ENCODE results near the gene CDH23. TPM values are rescaled to one million over a fixed set of nuclear protein-coding genes. Genes with fewer than 3 reads are reported as not detected.
A peak's percentile ranks its signal among the peaks of the same experiment; 100 is the strongest.

CDH23 gene
- total RNA-seq, 1 experiment from 2014 or later, result 0.02 TPM

GRCh38 chr10:71648933-71649320, 252.2 kb downstream of the CDH23 start:
- ChIA-PET POLR2A (interaction anchor here (0.6 kb wide), 1 partner anchor 55 kb away, joined by 4 read pairs; no protein-coding TSS in a partner anchor), CTCF (interaction anchor here (1.1 kb wide), 1 partner anchor 247 kb away, joined by 4 read pairs; no protein-coding TSS in a partner anchor)
- Mint-ChIP-seq H3K4me1 (ENCODE audit: insufficient read depth, unreplicated experiment) (no peaks in the 10 kb centered on the region), H3K27ac (ENCODE audit: low read depth, unreplicated experiment) (no peak overlapping the region), H3K27me3 (ENCODE audit: insufficient read depth, unreplicated experiment) (peaks cover 13% of the 10 kb centered on the region), H3K4me3 (ENCODE audit: unreplicated experiment) (no peak overlapping the region), H3K36me3 (ENCODE audit: insufficient read depth, unreplicated experiment) (no peaks in the 10 kb centered on the region), H3K9me3 (ENCODE audit: unreplicated experiment) (no peaks in the 10 kb centered on the region)
- no TSS peak for BruUV-seq (replicated peaks)
- TF ChIP-seq CTCF (IDR thresholded peaks at IDR 0.05; ENCODE audit: unreplicated experiment), result no peak
- intact Hi-C loops (cut with micrococcal nuclease), result no loop called here
- DNase-seq (ENCODE audit: unreplicated experiment), result peak; percentile 16

GRCh38 chr10:71649631-71650030, 252.9 kb downstream of the CDH23 start:
- Mint-ChIP-seq H3K27me3 (ENCODE audit: insufficient read depth, unreplicated experiment) (peaks cover 11% of the 10 kb centered on the region), H3K4me1 (ENCODE audit: insufficient read depth, unreplicated experiment) (no peaks in the 10 kb centered on the region), H3K36me3 (ENCODE audit: insufficient read depth, unreplicated experiment) (no peaks in the 10 kb centered on the region), H3K9me3 (ENCODE audit: unreplicated experiment) (no peaks in the 10 kb centered on the region), H3K27ac (ENCODE audit: low read depth, unreplicated experiment) (no peak overlapping the region), H3K4me3 (ENCODE audit: unreplicated experiment) (no peak overlapping the region)
- no TSS peak for BruUV-seq (replicated peaks)
- no peak for TF ChIP-seq CTCF (IDR thresholded peaks at IDR 0.05; ENCODE audit: unreplicated experiment)
- ChIA-PET CTCF (no interaction called here), POLR2A (no interaction called here)
- intact Hi-C loops (cut with micrococcal nuclease), result no loop called here
- peak; percentile 26 for DNase-seq (ENCODE audit: unreplicated experiment)

GRCh38 chr10:71650397-71650796, 253.7 kb downstream of the CDH23 start:
- BruUV-seq (replicated peaks), result no TSS peak
- no peak for TF ChIP-seq CTCF (IDR thresholded peaks at IDR 0.05; ENCODE audit: unreplicated experiment)
- ChIA-PET POLR2A (no interaction called here), CTCF (interaction anchor here (0.7 kb wide), 1 partner anchor 15 kb away, joined by 3 read pairs; no protein-coding TSS in a partner anchor)
- intact Hi-C loops (cut with micrococcal nuclease), result no loop called here
- Mint-ChIP-seq H3K4me3 (ENCODE audit: unreplicated experiment) (no peak overlapping the region), H3K27ac (ENCODE audit: low read depth, unreplicated experiment) (no peak overlapping the region), H3K4me1 (ENCODE audit: insufficient read depth, unreplicated experiment) (no peaks in the 10 kb centered on the region), H3K36me3 (ENCODE audit: insufficient read depth, unreplicated experiment) (no peaks in the 10 kb centered on the region), H3K9me3 (ENCODE audit: unreplicated experiment) (no peaks in the 10 kb centered on the region), H3K27me3 (ENCODE audit: insufficient read depth, unreplicated experiment) (peaks cover 4% of the 10 kb centered on the region)
- no peak for DNase-seq (ENCODE audit: unreplicated experiment)

- Mint-ChIP-seq H3K4me3 (ENCODE audit: unreplicated experiment) (no peak overlapping the region), H3K4me1 (ENCODE audit: insufficient read depth, unreplicated experiment) (no peaks in the 10 kb centered on the region), H3K9me3 (ENCODE audit: unreplicated experiment) (no peaks in the 10 kb centered on the region), H3K27ac (ENCODE audit: low read depth, unreplicated experiment) (no peak overlapping the region), H3K36me3 (ENCODE audit: insufficient read depth, unreplicated experiment) (no peaks in the 10 kb centered on the region), H3K27me3 (ENCODE audit: insufficient read depth, unreplicated experiment) (no peaks in the 10 kb centered on the region)
- no peak for DNase-seq (ENCODE audit: unreplicated experiment)
- no TSS peak for BruUV-seq (replicated peaks)
- CTCF ChIA-PET, result no interaction called here
- intact Hi-C loops (cut with micrococcal nuclease), result no loop called here
- TF ChIP-seq CTCF (IDR thresholded peaks at IDR 0.05; ENCODE audit: unreplicated experiment), result no peak
- POLR2A ChIA-PET, result no interaction called here
These were observed 254.7 kb downstream of the CDH23 start for GRCh38 chr10:71651428-71651827.
